Endothelial cell of umbilical vein (primary cell): ENCODE measurements around the gene C1orf35.

ENCODE experiments used
- CTCF ChIP-seq, 2 donors: IDR thresholded peaks; 1 replicate in 1 of 2; 2 replicates in 1 of 2; pipeline ENCODE4 v1.5.1; 2011; ENCODE audit warnings: low read length in 2 of 2, mild to moderate bottlenecking in 2 of 2, moderate library complexity in 2 of 2, control low read depth in 1 of 2, inconsistent platforms in 1 of 2, low read depth in 1 of 2; ENCODE audit not compliant: insufficient read depth in 1 of 2; ENCODE audit errors: extremely low read depth in 1 of 2
- EZH2 ChIP-seq: IDR thresholded peaks from 2 replicates; pipeline ENCODE4 v1.6.1; 2012; ENCODE audit warnings: borderline replicate concordance, low read depth, mild to moderate bottlenecking, moderate library complexity, low read length, inconsistent platforms; ENCODE audit not compliant: severe bottlenecking
- FOS ChIP-seq: IDR thresholded peaks from 2 replicates; pipeline ENCODE4 v1.6.1; 2011; ENCODE audit warnings: mild to moderate bottlenecking, low read length, moderate library complexity, borderline replicate concordance; ENCODE audit not compliant: insufficient read depth
- GATA2 ChIP-seq: IDR thresholded peaks from 2 replicates; pipeline ENCODE4 v1.7.0; 2011; ENCODE audit warnings: low read depth, mild to moderate bottlenecking, moderate library complexity, mixed read lengths, low read length; ENCODE audit not compliant: insufficient read length, insufficient read depth
- JUN ChIP-seq: IDR thresholded peaks from 2 replicates; pipeline ENCODE4 v1.6.1; 2011; ENCODE audit warnings: borderline replicate concordance, low read depth; ENCODE audit not compliant: insufficient read length, insufficient read depth
- MAX ChIP-seq: IDR thresholded peaks from 2 replicates; pipeline ENCODE4 v1.6.1; 2011; ENCODE audit not compliant: insufficient read depth, insufficient read length
- MYC ChIP-seq: IDR thresholded peaks from one replicate; pipeline ENCODE4 v1.6.1; 2011; ENCODE audit warnings: mild to moderate bottlenecking, low read depth, low read length
- POLR2A ChIP-seq: IDR thresholded peaks from 2 replicates; pipeline ENCODE4 v1.6.1; 2012; ENCODE audit warnings: low read depth, mild to moderate bottlenecking, control low read depth, low read length
- POLR2AphosphoS5 ChIP-seq: IDR thresholded peaks from 2 replicates; pipeline ENCODE4 v1.6.1; 2012; ENCODE audit warnings: low read depth, mild to moderate bottlenecking, control low read depth, low read length, moderate library complexity; ENCODE audit not compliant: insufficient read depth

GRCh38 chr1:228142701-228143136, 39.6 kb upstream of the C1orf35 start:
- TF ChIP-seq POLR2AphosphoS5 (no peak), CTCF (IDR thresholded peaks at IDR 0.05; ENCODE audit: extremely low read depth in 1 of 2, insufficient read depth in 1 of 2, low read depth in 1 of 2, low read length in 2 of 2) (no peak), GATA2 (no peak), POLR2A (no peak), MYC (no peak), EZH2 (no peak), FOS (no peak), MAX (no peak), JUN (no peak)
